Liver (tissue), 9 donors: ENCODE results near the gene TTYH2. TPM values are rescaled to one million over a fixed set of nuclear protein-coding genes. Genes with fewer than 3 reads are reported as not detected.

ENCODE experiments used
- DNase-seq: peaks from one replicate; pipeline ENCODE4 v3.0.0-alpha.2; 2017; ENCODE audit warnings: low spot score
- H3K27ac ChIP-seq, 2 donors: one replicate each; pipeline ENCODE4 v1.7.0; 2013; ENCODE audit warnings: inconsistent platforms in 2 of 2, low read length in 2 of 2, control low read depth in 1 of 2, low read depth in 1 of 2, mild to moderate bottlenecking in 1 of 2
- H3K27me3 ChIP-seq, 4 donors: one replicate each; pipeline versions ENCODE4 v1.6.1 to v1.7.0; 2013; ENCODE audit warnings: low read length in 3 of 4, inconsistent platforms in 1 of 4, mild to moderate bottlenecking in 1 of 4, moderate library complexity in 1 of 4; ENCODE audit not compliant: control insufficient read depth in 4 of 4, insufficient read depth in 4 of 4
- H3K36me3 ChIP-seq, 4 donors: one replicate each; pipeline versions ENCODE4 v1.6.1 to v1.7.0; 2013; ENCODE audit warnings: low read length in 3 of 4, mild to moderate bottlenecking in 3 of 4, low read depth in 1 of 4, moderate library complexity in 1 of 4; ENCODE audit not compliant: control insufficient read depth in 4 of 4, insufficient read depth in 3 of 4
- H3K4me1 ChIP-seq, 4 donors: one replicate each; pipeline versions ENCODE4 v1.6.1 to v1.7.0; 2013; ENCODE audit warnings: low read length in 3 of 4, mild to moderate bottlenecking in 3 of 4, moderate library complexity in 1 of 4; ENCODE audit not compliant: control insufficient read depth in 4 of 4, insufficient read depth in 4 of 4
- H3K4me3 ChIP-seq, 3 donors: one replicate each; pipeline versions ENCODE4 v1.6.1 to v1.7.0; 2013; ENCODE audit warnings: low read length in 3 of 3, control low read depth in 1 of 3, low read depth in 1 of 3, mild to moderate bottlenecking in 1 of 3
- H3K9ac ChIP-seq, 2 donors: one replicate each; pipeline ENCODE4 v1.7.0; 2013; ENCODE audit warnings: low read length in 2 of 2, mild to moderate bottlenecking in 2 of 2, moderate library complexity in 2 of 2, control low read depth in 1 of 2, low read depth in 1 of 2
- H3K9me3 ChIP-seq, 4 donors: one replicate each; pipeline versions ENCODE4 v1.6.1 to v1.7.0; 2013; ENCODE audit warnings: low read length in 3 of 4; ENCODE audit not compliant: control insufficient read depth in 4 of 4
- ATF3 ChIP-seq: IDR thresholded peaks from 2 replicates; pipeline ENCODE4 v1.6.1; 2016; ENCODE audit warnings: antibody characterized with exemption
- EGR1 ChIP-seq, 2 donors: IDR thresholded peaks; 2 replicates each; pipeline ENCODE4 v1.6.1; 2016 to 2018; ENCODE audit warnings: antibody characterized with exemption in 2 of 2, low read depth in 2 of 2
- FOXA1 ChIP-seq: IDR thresholded peaks from 2 replicates; pipeline ENCODE4 v1.6.1; 2016; ENCODE audit warnings: antibody characterized with exemption
- FOXA2 ChIP-seq: IDR thresholded peaks from 2 replicates; pipeline ENCODE4 v1.6.1; 2016; ENCODE audit warnings: antibody characterized with exemption
- HNF4A ChIP-seq, 2 donors: conservative IDR thresholded peaks; 2 replicates each; pipeline ENCODE4 v1.6.1; 2016; ENCODE audit warnings: antibody characterized with exemption in 2 of 2, mild to moderate bottlenecking in 2 of 2
- HNF4G ChIP-seq: IDR thresholded peaks from 2 replicates; pipeline ENCODE4 v1.6.1; 2016; ENCODE audit warnings: antibody characterized with exemption
- JUND ChIP-seq, 2 donors: IDR thresholded peaks; 2 replicates each; pipeline ENCODE4 v1.6.1; 2016; ENCODE audit warnings: antibody characterized with exemption in 2 of 2
- NR2F2 ChIP-seq: IDR thresholded peaks from 2 replicates; pipeline ENCODE4 v1.6.1; 2016; ENCODE audit warnings: antibody characterized with exemption
- RAD21 ChIP-seq, 2 donors: IDR thresholded peaks; 2 replicates each; pipeline ENCODE4 v1.6.1; 2016; ENCODE audit warnings: antibody characterized with exemption in 2 of 2, mild to moderate bottlenecking in 2 of 2
- REST ChIP-seq: IDR thresholded peaks from 2 replicates; pipeline ENCODE4 v1.6.1; 2016; ENCODE audit warnings: antibody characterized with exemption, mild to moderate bottlenecking
- RXRA ChIP-seq, 2 donors: IDR thresholded peaks; 2 replicates each; pipeline ENCODE4 v1.6.1; 2017 to 2018; ENCODE audit warnings: antibody characterized with exemption in 2 of 2, mild to moderate bottlenecking in 1 of 2
- SP1 ChIP-seq: IDR thresholded peaks from 2 replicates; pipeline ENCODE4 v1.6.1; 2018; ENCODE audit warnings: antibody characterized with exemption, mild to moderate bottlenecking
- TAF1 ChIP-seq: conservative IDR thresholded peaks from 2 replicates; pipeline ENCODE4 v1.6.1; 2016; ENCODE audit warnings: antibody characterized with exemption, mild to moderate bottlenecking
- YY1 ChIP-seq: IDR thresholded peaks from 2 replicates; pipeline ENCODE4 v1.6.1; 2016; ENCODE audit warnings: antibody characterized with exemption, mild to moderate bottlenecking
- ZBTB33 ChIP-seq: IDR thresholded peaks from 2 replicates; pipeline ENCODE4 v1.6.1; 2016; ENCODE audit warnings: antibody characterized with exemption
- WGBS: extraction: QIAGEN DNeasy Blood & Tissue Kit; methylation state at CpG from one replicate; pipeline ENCODE4 v1.1.7; 2013; 5-methylcytosine and 5-hydroxymethylcytosine counted together
- polyA plus RNA-seq, 2 donors: library from polyadenylated mRNA; stranded (reverse) in 1 of 2; unstranded in 1 of 2; fragments of 200-250 nt in 1 of 2; fragments of >200 nt in 1 of 2; fragmentation: Nextera tagmentation in 1 of 2; extraction: Ambion mirVana in 1 of 2; gene quantifications; one replicate each; pipeline versions ENCODE4 v1.2.1 to v1.2.3, GENCODE V29; 2013 to 2015
- total RNA-seq, 2 donors: library from RNA; depleted of rRNA; stranded (reverse); fragments of >200 nt; gene quantifications; one replicate each; pipeline ENCODE4 v1.2.3, GENCODE V29; 2014
- TF ChIP-seq, protein P1 (sequence below): fragments of 150-350 bp; IDR thresholded peaks from 2 replicates; pipeline ENCODE4 v1.5.1; 2017; ENCODE audit warnings: improper control_type of control experiment, low read depth, low read length; ENCODE audit not compliant: missing input control
- TF ChIP-seq, protein P2 (sequence below): IDR thresholded peaks from 2 replicates; pipeline ENCODE4 v1.6.1; 2016; ENCODE audit warnings: antibody characterized with exemption
- donor health status: healthy.
- donor health status: healthy.
- donor health status: healthy.
- donor health status: healthy.
- donor health status: healthy.

Gene TTYH2
- total and polyA plus RNA-seq, 4 donors, result 0.40 to 2.4 (median 0.99) TPM

DNA sequence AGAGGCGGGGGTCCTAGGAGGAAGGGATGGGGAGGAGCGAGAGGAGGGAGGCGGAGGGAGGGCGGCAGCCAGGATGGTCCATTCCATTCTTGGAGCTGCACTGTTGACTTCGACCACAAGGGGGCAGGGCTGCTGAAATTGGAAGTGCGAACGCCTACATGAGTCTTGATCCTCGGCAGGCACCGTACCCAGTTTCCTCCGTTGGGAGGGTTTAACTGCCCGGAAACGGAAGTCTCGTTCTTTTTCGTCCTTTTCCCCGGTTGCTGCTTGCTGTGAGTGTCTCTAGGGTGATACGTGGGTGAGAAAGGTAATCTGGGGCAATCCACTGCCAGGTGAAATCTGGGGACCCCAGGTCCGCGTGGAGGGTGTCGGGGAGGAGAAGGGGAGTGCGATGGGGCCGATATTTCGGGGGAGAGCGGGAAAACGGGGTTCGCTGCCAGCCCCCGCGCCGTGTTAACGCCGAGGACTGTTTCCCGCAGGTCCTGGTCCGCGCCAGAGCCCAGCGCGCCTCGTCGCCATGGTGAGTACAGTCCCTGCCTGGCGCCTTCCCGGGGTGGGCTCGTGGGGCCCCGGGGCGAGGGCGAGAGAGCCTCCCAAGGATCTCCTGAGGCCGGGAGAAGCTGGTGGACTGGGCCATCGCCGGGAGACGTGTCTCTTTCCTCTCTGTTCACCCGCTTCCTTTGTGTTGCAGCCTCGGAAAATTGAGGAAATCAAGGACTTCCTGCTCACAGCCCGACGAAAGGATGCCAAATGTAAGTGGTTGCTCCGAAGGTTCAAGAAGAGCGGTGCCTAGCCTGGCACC lies 9.7 kb upstream of the TTYH2 start, which contains the start of gene RPL38 (continued):
- TF ChIP-seq REST (peak; percentile 87), ZBTB33 (no peak)

- Histone ChIP-seq H3K4me1 (peaks cover 8 to 21% (median 15%) of the 10 kb centered on the region in 4 donors), H3K27me3 (peaks cover 0 to 3% (median 0%) of the 10 kb centered on the region in 4 donors), H3K9ac (peak overlapping the region; percentile 40 to 63), H3K4me3 (peak overlapping the region; percentile 65 to 100 (median 69)), H3K36me3 (peaks cover 8 to 30% (median 25%) of the 10 kb centered on the region in 4 donors), H3K27ac (no peak overlapping the region), H3K9me3 (no peaks in the 10 kb centered on the region)
- 59% methylated on average over 14 of the region's 14 CpGs for WGBS
- DNase-seq, result no peak
- no peak for TF ChIP-seq YY1
- no peak for TF ChIP-seq ATF3
- TF ChIP-seq REST, result no peak
- TF ChIP-seq, protein P1, sequence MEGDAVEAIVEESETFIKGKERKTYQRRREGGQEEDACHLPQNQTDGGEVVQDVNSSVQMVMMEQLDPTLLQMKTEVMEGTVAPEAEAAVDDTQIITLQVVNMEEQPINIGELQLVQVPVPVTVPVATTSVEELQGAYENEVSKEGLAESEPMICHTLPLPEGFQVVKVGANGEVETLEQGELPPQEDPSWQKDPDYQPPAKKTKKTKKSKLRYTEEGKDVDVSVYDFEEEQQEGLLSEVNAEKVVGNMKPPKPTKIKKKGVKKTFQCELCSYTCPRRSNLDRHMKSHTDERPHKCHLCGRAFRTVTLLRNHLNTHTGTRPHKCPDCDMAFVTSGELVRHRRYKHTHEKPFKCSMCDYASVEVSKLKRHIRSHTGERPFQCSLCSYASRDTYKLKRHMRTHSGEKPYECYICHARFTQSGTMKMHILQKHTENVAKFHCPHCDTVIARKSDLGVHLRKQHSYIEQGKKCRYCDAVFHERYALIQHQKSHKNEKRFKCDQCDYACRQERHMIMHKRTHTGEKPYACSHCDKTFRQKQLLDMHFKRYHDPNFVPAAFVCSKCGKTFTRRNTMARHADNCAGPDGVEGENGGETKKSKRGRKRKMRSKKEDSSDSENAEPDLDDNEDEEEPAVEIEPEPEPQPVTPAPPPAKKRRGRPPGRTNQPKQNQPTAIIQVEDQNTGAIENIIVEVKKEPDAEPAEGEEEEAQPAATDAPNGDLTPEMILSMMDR, result no peak
- no peak for TF ChIP-seq EGR1 (IDR thresholded peaks at IDR 0.05; ENCODE audit: low read depth in 2 of 2)
- no peak for TF ChIP-seq HNF4G
- no peak for TF ChIP-seq RXRA (IDR thresholded peaks at IDR 0.05)
- TF ChIP-seq, protein P2, sequence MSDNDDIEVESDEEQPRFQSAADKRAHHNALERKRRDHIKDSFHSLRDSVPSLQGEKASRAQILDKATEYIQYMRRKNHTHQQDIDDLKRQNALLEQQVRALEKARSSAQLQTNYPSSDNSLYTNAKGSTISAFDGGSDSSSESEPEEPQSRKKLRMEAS, result no peak
- TF ChIP-seq NR2F2, result no peak
- no peak for TF ChIP-seq SP1
- no peak for TF ChIP-seq FOXA1
- TF ChIP-seq HNF4A (conservative IDR thresholded peaks at IDR 0.05), result no peak
- no peak for TF ChIP-seq FOXA2
- TF ChIP-seq TAF1, result no peak
- no peak for TF ChIP-seq JUND (IDR thresholded peaks at IDR 0.05)
- no peak for TF ChIP-seq RAD21 (IDR thresholded peaks at IDR 0.05)
These were observed 8.9 kb upstream of the TTYH2 start for GRCh38 chr17:74204474-74204873.
